ENCODE results near the gene C1QTNF12. TPM values are rescaled to one million over a fixed set of nuclear protein-coding genes. Genes with fewer than 3 reads are reported as not detected.

The C1QTNF12 gene
- total and polyA plus RNA-seq, 2 donors (not counting 3 experiments of a cell fraction or from before 2014, with no cell fraction given) = 1.0 to 1.9 TPM

DNA sequence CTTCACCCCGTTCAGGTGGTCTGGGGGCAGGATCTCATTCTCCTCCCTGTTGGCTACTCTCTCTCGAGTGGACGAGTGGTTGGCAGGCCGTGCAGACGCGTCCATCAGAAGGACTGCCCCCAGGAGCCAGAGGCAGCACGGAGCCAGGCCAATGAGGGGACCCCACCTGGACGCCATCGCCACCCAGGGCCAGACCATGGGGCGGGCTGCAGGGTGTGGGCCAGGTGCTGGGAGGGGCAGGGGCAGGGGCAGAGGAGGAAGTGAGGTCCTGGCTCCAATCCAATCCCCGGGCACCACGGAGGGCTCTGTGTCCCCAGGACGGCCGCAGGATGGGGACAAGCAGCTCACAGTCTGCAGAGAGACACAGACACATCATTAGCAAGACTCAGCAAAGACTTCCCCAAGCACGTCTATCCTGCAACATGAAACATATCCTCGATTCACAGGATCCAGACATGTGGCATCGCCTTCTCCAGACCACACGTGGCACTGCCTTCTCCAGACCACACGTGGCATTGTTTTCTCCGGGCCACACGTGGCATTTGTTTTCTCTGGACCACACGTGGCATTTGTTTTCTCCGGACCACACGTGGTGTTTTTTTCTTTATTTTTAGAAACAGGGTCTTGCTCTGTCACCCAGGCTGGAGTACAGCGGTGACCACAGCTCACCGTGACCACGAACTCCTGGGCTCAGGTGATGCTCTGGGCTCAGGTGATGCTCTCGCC, 17.8 kb downstream of the C1QTNF12 start:
- H3K4me2 ChIP-seq (ENCODE audit: insufficient read depth, low read length) = no peak overlapping the region
- POLR2A ChIA-PET = no interaction called here
- no peak overlapping the region for H3K27ac ChIP-seq (ENCODE audit: insufficient read depth, low read depth, low read length)
- DNase-seq (ENCODE audit: low read depth, low spot score) (no peak), FAIRE-seq (no peak)
- TF ChIP-seq JUN (IDR thresholded peaks at IDR 0.05; ENCODE audit: borderline replicate concordance, insufficient read depth, insufficient read length, low read depth) (no peak), POLR2A (IDR thresholded peaks at IDR 0.05; ENCODE audit: low read depth, low read length) (no peak), EZH2 (IDR thresholded peaks at IDR 0.05; ENCODE audit: borderline replicate concordance, low read depth, low read length, severe bottlenecking) (no peak), FOS (IDR thresholded peaks at IDR 0.05; ENCODE audit: borderline replicate concordance, insufficient read depth, low read length) (no peak), GATA2 (IDR thresholded peaks at IDR 0.05; ENCODE audit: insufficient read depth, insufficient read length, low read depth, low read length) (no peak)
- TF ChIP-seq, protein P1, sequence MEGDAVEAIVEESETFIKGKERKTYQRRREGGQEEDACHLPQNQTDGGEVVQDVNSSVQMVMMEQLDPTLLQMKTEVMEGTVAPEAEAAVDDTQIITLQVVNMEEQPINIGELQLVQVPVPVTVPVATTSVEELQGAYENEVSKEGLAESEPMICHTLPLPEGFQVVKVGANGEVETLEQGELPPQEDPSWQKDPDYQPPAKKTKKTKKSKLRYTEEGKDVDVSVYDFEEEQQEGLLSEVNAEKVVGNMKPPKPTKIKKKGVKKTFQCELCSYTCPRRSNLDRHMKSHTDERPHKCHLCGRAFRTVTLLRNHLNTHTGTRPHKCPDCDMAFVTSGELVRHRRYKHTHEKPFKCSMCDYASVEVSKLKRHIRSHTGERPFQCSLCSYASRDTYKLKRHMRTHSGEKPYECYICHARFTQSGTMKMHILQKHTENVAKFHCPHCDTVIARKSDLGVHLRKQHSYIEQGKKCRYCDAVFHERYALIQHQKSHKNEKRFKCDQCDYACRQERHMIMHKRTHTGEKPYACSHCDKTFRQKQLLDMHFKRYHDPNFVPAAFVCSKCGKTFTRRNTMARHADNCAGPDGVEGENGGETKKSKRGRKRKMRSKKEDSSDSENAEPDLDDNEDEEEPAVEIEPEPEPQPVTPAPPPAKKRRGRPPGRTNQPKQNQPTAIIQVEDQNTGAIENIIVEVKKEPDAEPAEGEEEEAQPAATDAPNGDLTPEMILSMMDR (IDR thresholded peaks at IDR 0.05; ENCODE audit: extremely low read depth in 1 of 2, insufficient read depth in 1 of 2, low read depth in 1 of 2, low read length in 2 of 2) = no peak
- H3K79me2 ChIP-seq (ENCODE audit: control insufficient read depth, insufficient read depth, low read length) = peaks cover 70% of the 10 kb centered on the region
- H3K36me3 ChIP-seq (ENCODE audit: control insufficient read depth in 2 of 2, extremely low read depth in 1 of 2, insufficient read depth in 2 of 2, low read length in 2 of 2) = peaks cover 6 to 26% of the 10 kb centered on the region in 2 experiments
- no TSS peak for BruUV-seq (replicated peaks)
- H3K9me1 ChIP-seq (replicated peaks; ENCODE audit: control insufficient read depth, extremely low read depth, insufficient read depth, low read length) = no peaks in the 10 kb centered on the region
- H3K27me3 ChIP-seq (ENCODE audit: control insufficient read depth in 2 of 2, insufficient read depth in 2 of 2, low read length in 2 of 2) = no peaks in the 10 kb centered on the region
- H3K9me3 ChIP-seq (replicated peaks; ENCODE audit: control insufficient read depth, insufficient read depth, low read length) = no peaks in the 10 kb centered on the region
- no peak overlapping the region for H2AFZ ChIP-seq (ENCODE audit: low read depth, low read length)
- no peak overlapping the region for H3K9ac ChIP-seq (replicated peaks; ENCODE audit: extremely low read depth, insufficient read depth, low read length)
- CTCF ChIA-PET = interaction anchor here (3.7 kb wide), 1 partner anchor 107 kb away, joined by 43 read pairs; no protein-coding TSS in a partner anchor
- intact Hi-C loops (cut with micrococcal nuclease) = no loop called here
- no peaks in the 10 kb centered on the region for H4K20me1 ChIP-seq (replicated peaks; ENCODE audit: control insufficient read depth, extremely low read depth, insufficient read depth, low read length)
- peaks cover 6% of the 10 kb centered on the region for H3K4me1 ChIP-seq (ENCODE audit: control insufficient read depth, extremely low read depth, insufficient read depth, low read length)
- dilution Hi-C loops (cut with MboI; ENCODE audit: extremely low pct_ligation_motif_present, low sequenced_read_pairs) = no loop called here
- no peak overlapping the region for H3K4me3 ChIP-seq (replicated peaks in 1 of 3; ENCODE audit: insufficient read depth in 1 of 3, low read depth in 1 of 3, low read length in 3 of 3)
